Measurements from ENCODE around the gene TRAPPC3L.

Gene TRAPPC3L

GRCh38 chr6:116491610-116492330 is 53.7 kb downstream of the TRAPPC3L start:
- in situ Hi-C loops (cut with HindIII; ENCODE audit: low pct_ligation_motif_present, low pct_unique_long_range_greater_than_20kb, low sequenced_read_pairs): no loop called here

GRCh38 chr6:116485559-116486184 is 59.8 kb downstream of the TRAPPC3L start:
- DNase-seq: no peak
- in situ Hi-C loops (cut with HindIII; ENCODE audit: low pct_ligation_motif_present, low pct_unique_long_range_greater_than_20kb, low sequenced_read_pairs): no loop called here

More at GRCh38 chr6:116491610-116492330, 53.7 kb downstream of the TRAPPC3L start:
- DNase-seq: no peak

- in situ Hi-C loops (cut with HindIII; ENCODE audit: low pct_ligation_motif_present, low pct_unique_long_range_greater_than_20kb, low sequenced_read_pairs): no loop called here
- DNase-seq: no peak
Observed at GRCh38 chr6:116483616-116484015, 61.9 kb downstream of the TRAPPC3L start.

GRCh38 chr6:116482780-116483179 is 62.7 kb downstream of the TRAPPC3L start:
- DNase-seq: no peak
- in situ Hi-C loops (cut with HindIII; ENCODE audit: low pct_ligation_motif_present, low pct_unique_long_range_greater_than_20kb, low sequenced_read_pairs): no loop called here

- no peak for DNase-seq
- in situ Hi-C loops (cut with HindIII; ENCODE audit: low pct_ligation_motif_present, low pct_unique_long_range_greater_than_20kb, low sequenced_read_pairs): no loop called here
Observed at GRCh38 chr6:116476002-116476678, 69.3 kb downstream of the TRAPPC3L start.

- in situ Hi-C loops (cut with HindIII; ENCODE audit: low pct_ligation_motif_present, low pct_unique_long_range_greater_than_20kb, low sequenced_read_pairs): no loop called here
- no peak for DNase-seq
Observed at GRCh38 chr6:116475141-116475540, 70.3 kb downstream of the TRAPPC3L start.

GRCh38 chr6:116472706-116473105 is 72.8 kb downstream of the TRAPPC3L start:
- in situ Hi-C loops (cut with HindIII; ENCODE audit: low pct_ligation_motif_present, low pct_unique_long_range_greater_than_20kb, low sequenced_read_pairs): no loop called here

GRCh38 chr6:116471531-116471930 is 74.0 kb downstream of the TRAPPC3L start:
- in situ Hi-C loops (cut with HindIII; ENCODE audit: low pct_ligation_motif_present, low pct_unique_long_range_greater_than_20kb, low sequenced_read_pairs): no loop called here
- no peak for DNase-seq

More at GRCh38 chr6:116472706-116473105, 72.8 kb downstream of the TRAPPC3L start:
- DNase-seq: no peak

- in situ Hi-C loops (cut with HindIII; ENCODE audit: low pct_ligation_motif_present, low pct_unique_long_range_greater_than_20kb, low sequenced_read_pairs): no loop called here
- DNase-seq: no peak
Observed at GRCh38 chr6:116468293-116468692, 77.2 kb downstream of the TRAPPC3L start.

GRCh38 chr6:116467514-116467913 is 78.0 kb downstream of the TRAPPC3L start:
- no peak for DNase-seq
- in situ Hi-C loops (cut with HindIII; ENCODE audit: low pct_ligation_motif_present, low pct_unique_long_range_greater_than_20kb, low sequenced_read_pairs): no loop called here

GRCh38 chr6:116467096-116467495 is 78.4 kb downstream of the TRAPPC3L start:
- DNase-seq: no peak
- in situ Hi-C loops (cut with HindIII; ENCODE audit: low pct_ligation_motif_present, low pct_unique_long_range_greater_than_20kb, low sequenced_read_pairs): no loop called here

GRCh38 chr6:116465246-116465645 is 80.2 kb downstream of the TRAPPC3L start:
- no peak for DNase-seq
- in situ Hi-C loops (cut with HindIII; ENCODE audit: low pct_ligation_motif_present, low pct_unique_long_range_greater_than_20kb, low sequenced_read_pairs): no loop called here

- in situ Hi-C loops (cut with HindIII; ENCODE audit: low pct_ligation_motif_present, low pct_unique_long_range_greater_than_20kb, low sequenced_read_pairs): no loop called here
- DNase-seq: no peak
Observed at GRCh38 chr6:116463301-116463700, 82.2 kb downstream of the TRAPPC3L start.

GRCh38 chr6:116461932-116462885 is 83.3 kb downstream of the TRAPPC3L start:
- no peak for DNase-seq
- in situ Hi-C loops (cut with HindIII; ENCODE audit: low pct_ligation_motif_present, low pct_unique_long_range_greater_than_20kb, low sequenced_read_pairs): no loop called here

- DNase-seq: no peak
- in situ Hi-C loops (cut with HindIII; ENCODE audit: low pct_ligation_motif_present, low pct_unique_long_range_greater_than_20kb, low sequenced_read_pairs): no loop called here
Observed at GRCh38 chr6:116461331-116461931, 84.1 kb downstream of the TRAPPC3L start, which contains the start of gene CALHM6. Gene CALHM6, plus strand, starts transcription at chr6:116461375. Its CDS starts 555 bp downstream, at chr6:116461930.

GRCh38 chr6:116459927-116460326 is 85.6 kb downstream of the TRAPPC3L start:
- in situ Hi-C loops (cut with HindIII; ENCODE audit: low pct_ligation_motif_present, low pct_unique_long_range_greater_than_20kb, low sequenced_read_pairs): no loop called here
- DNase-seq: no peak

GRCh38 chr6:116458264-116458663 is 87.2 kb downstream of the TRAPPC3L start:
- DNase-seq: no peak
- in situ Hi-C loops (cut with HindIII; ENCODE audit: low pct_ligation_motif_present, low pct_unique_long_range_greater_than_20kb, low sequenced_read_pairs): no loop called here

- in situ Hi-C loops (cut with HindIII; ENCODE audit: low pct_ligation_motif_present, low pct_unique_long_range_greater_than_20kb, low sequenced_read_pairs): no loop called here
- DNase-seq: no peak
Observed at GRCh38 chr6:116456927-116457326, 88.6 kb downstream of the TRAPPC3L start.
